ENCODE results near the gene JHY. TPM values are rescaled to one million over a fixed set of nuclear protein-coding genes. Genes with fewer than 3 reads are reported as not detected.

JHY gene
- total RNA-seq (under 1 TPM; 0.15 to 0.97 (median 0.33) TPM), polyA plus RNA-seq (under 1 TPM; 0.11 to 0.19 (median 0.16) TPM)
- long read RNA-seq, donor 1, partial matches to known transcripts = 0 of 1 reads
- long read RNA-seq, donor 1, other reads (novel, unspliced or antisense) = 0 of 1 reads
- long read RNA-seq, donor 2, partial matches to known transcripts = 0 of 1 reads
- long read RNA-seq, donor 2, other reads (novel, unspliced or antisense) = 0 of 1 reads

DNA sequence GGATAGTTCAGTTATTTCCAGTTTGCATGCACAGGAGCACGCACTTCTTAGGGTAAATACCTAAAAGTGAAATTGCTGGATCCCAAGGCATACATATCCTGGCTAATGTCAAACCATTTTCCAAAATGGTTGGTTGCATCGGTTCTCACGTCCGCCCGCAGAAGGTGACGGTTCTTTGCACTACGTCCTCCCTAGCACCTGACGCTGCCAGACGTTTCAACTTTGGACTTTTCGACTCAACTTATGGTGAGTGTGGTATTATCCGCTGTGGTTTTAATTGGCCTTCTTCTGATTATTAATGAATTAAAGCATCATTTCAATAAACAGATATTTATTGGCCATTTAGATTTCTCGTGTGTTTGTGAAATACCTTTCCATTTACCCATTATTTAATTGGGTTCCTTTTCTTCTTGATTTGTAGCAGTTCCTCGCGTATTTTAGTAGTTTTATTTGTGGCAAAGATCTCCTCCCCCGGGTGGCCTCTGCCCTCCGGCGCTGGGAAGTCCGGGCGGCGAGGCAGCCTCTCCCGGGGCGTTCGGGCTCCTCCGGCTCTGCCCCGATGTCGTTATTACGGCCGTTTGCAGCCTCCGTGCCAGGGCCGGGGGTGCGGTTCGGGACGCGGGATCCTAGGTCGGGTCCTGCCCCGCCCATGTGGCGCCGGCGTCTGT is at the start of gene JHY:
TSS of gene JHY (plus strand) at position 571 of the 668 bp plus-strand sequence. CDS start 3,091 bp downstream, outside the sequence.
- WGBS, 3 donors = 24 to 25% (median 24%) methylated on average over 37 to 39 of the region's 39 CpGs
- ATAC-seq = peak in 1 of 4 donors; percentile 47

DNA sequence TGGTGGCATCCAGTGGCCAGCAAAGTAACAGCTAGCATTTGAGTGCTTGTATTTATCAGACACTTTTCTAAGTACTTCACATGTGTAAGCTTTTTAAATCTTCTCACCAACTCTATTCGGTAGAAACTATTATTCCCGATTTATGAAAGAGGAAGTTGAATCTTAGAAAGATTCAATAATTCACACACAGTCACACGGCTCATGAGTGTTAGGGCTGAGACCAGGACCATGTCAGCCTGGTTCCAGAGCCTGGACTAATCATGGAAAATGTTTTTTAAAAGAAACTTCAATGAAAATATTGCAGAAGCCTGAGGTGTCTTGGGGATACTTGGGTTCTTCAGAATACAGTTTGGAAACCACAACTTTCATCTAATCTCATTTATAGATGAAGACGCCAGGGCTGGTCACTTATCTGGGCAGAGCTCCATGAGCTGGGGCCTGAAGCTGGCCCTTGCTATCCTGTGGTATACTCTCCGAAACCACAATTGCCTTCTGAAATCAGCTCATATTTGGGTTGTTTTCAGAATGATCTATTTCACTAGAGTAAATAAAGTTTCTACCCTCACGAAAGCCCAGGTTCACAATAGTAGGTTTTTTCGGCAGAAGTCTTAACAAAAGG is 48.6 kb upstream of the JHY start:
- TF ChIP-seq, protein P1, sequence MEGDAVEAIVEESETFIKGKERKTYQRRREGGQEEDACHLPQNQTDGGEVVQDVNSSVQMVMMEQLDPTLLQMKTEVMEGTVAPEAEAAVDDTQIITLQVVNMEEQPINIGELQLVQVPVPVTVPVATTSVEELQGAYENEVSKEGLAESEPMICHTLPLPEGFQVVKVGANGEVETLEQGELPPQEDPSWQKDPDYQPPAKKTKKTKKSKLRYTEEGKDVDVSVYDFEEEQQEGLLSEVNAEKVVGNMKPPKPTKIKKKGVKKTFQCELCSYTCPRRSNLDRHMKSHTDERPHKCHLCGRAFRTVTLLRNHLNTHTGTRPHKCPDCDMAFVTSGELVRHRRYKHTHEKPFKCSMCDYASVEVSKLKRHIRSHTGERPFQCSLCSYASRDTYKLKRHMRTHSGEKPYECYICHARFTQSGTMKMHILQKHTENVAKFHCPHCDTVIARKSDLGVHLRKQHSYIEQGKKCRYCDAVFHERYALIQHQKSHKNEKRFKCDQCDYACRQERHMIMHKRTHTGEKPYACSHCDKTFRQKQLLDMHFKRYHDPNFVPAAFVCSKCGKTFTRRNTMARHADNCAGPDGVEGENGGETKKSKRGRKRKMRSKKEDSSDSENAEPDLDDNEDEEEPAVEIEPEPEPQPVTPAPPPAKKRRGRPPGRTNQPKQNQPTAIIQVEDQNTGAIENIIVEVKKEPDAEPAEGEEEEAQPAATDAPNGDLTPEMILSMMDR (IDR thresholded peaks at IDR 0.05) = no peak
- ATAC-seq = no peak
- H3K9me3 ChIP-seq = no peaks in the 10 kb centered on the region
- no peaks in the 10 kb centered on the region for H3K36me3 ChIP-seq (ENCODE audit: insufficient read depth in 1 of 2, low read depth in 1 of 2)
- no peak overlapping the region for H3K4me3 ChIP-seq
- WGBS, 3 donors = 78 to 83% (median 82%) methylated on average over 7 of the region's 7 CpGs
- no peaks in the 10 kb centered on the region for H3K27me3 ChIP-seq (ENCODE audit: insufficient read depth in 3 of 3, low read length in 2 of 3)
- no peak overlapping the region for H3K27ac ChIP-seq
- intact Hi-C loops (cut with DNase I) = no loop called here
- no peak for DNase-seq
- H3K4me1 ChIP-seq = no peaks in the 10 kb centered on the region

More for the DNA sequence above, at the start of gene JHY:
- H3K4me3 ChIP-seq = peak within 1 kb of the TSS; percentile 68
- no peaks in the 10 kb centered on the region for H3K9me3 ChIP-seq
- no peaks in the 10 kb centered on the region for H3K36me3 ChIP-seq (ENCODE audit: insufficient read depth in 1 of 2, low read depth in 1 of 2)
- peak in 1 of 2 donors; percentile 70 for DNase-seq
- H3K4me1 ChIP-seq = no peaks in the 10 kb centered on the region
- H3K27me3 ChIP-seq (ENCODE audit: insufficient read depth in 3 of 3, low read length in 2 of 3) = peaks cover 0 to 56% (median 7%) of the 10 kb centered on the region in 3 donors
- intact Hi-C loops (cut with DNase I) = no loop called here
- TF ChIP-seq, protein P1 (IDR thresholded peaks at IDR 0.05) = no peak
- peak within 1 kb of the TSS; percentile 27 for H3K27ac ChIP-seq

DNA sequence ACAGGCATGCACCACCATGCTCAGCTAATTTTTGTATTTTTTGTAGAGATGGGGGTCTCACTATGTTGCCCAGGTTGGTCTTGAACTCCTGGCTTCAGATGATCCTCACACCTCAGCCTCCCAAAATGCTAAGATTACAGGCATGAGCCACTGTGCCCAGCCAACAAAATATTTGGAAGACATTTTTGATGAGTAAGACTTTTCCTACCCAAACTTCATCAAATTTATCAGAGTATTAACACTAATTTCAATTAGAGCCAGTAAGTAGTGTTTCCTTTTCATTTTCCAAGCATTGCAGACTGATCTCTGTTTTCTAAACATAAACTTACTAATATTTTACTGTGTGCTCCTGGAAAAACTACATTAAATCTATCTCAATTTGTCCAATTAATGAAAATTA is 45.6 kb upstream of the JHY start:
- H3K36me3 ChIP-seq (ENCODE audit: insufficient read depth in 1 of 2, low read depth in 1 of 2) = no peaks in the 10 kb centered on the region
- H3K4me3 ChIP-seq = no peak overlapping the region
- H3K9me3 ChIP-seq = no peaks in the 10 kb centered on the region
- TF ChIP-seq, protein P1 (IDR thresholded peaks at IDR 0.05) = no peak
- intact Hi-C loops (cut with DNase I) = no loop called here
- H3K4me1 ChIP-seq = no peaks in the 10 kb centered on the region
- no peaks in the 10 kb centered on the region for H3K27me3 ChIP-seq (ENCODE audit: insufficient read depth in 3 of 3, low read length in 2 of 3)
- H3K27ac ChIP-seq = no peak overlapping the region
- ATAC-seq (no peak), DNase-seq (no peak)

DNA sequence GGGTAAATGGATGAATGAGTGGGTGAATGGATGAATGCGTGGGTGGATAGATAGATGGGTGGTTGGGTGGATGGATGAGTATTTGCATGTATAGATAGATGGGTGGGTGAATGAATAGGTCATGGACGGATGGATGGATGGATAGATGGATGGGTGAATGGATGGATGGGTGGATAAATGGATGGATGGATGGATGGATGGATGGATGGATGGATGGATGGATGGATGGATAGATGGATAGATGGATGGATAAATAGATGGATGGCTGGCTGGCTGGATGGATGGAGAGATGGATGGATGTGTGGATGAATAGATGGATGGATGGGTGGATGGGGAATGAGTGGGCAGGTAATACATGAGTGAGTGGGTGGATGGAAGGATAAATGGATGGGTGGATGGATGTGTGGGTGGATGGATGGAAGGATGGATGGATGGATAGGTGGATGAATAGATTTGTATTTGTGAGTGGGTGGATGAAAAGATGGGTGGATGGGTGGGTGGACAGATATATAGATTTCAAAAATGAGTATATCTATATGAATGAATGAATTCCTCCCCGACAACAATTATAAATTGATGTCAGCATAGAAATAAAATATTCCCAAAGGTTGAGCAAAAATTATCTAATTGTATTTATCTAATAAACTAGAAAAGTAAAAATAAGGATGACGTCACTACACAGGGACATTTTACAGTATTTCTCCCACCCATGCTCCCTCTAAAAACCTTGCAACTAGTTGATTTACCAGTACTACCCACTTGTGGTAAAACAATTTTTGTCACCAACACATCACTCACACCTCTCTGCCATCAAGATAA is 44.8 kb upstream of the JHY start:
- H3K36me3 ChIP-seq (ENCODE audit: insufficient read depth in 1 of 2, low read depth in 1 of 2) = no peaks in the 10 kb centered on the region
- WGBS, 3 donors = 88 to 95% (median 94%) methylated on average over 4 of the region's 4 CpGs
- TF ChIP-seq, protein P1 (IDR thresholded peaks at IDR 0.05) = no peak
- ATAC-seq (no peak), DNase-seq (no peak)
- H3K4me1 ChIP-seq = no peaks in the 10 kb centered on the region
- no peaks in the 10 kb centered on the region for H3K9me3 ChIP-seq
- no peaks in the 10 kb centered on the region for H3K27me3 ChIP-seq (ENCODE audit: insufficient read depth in 3 of 3, low read length in 2 of 3)
- intact Hi-C loops (cut with DNase I) = no loop called here
- H3K4me3 ChIP-seq = no peak overlapping the region
- no peak overlapping the region for H3K27ac ChIP-seq
